Measurements from ENCODE around the gene TSPAN15.

GRCh38 chr10:69406816-69407580 is 44.3 kb upstream of the TSPAN15 start:
- TF ChIP-seq, protein P1, sequence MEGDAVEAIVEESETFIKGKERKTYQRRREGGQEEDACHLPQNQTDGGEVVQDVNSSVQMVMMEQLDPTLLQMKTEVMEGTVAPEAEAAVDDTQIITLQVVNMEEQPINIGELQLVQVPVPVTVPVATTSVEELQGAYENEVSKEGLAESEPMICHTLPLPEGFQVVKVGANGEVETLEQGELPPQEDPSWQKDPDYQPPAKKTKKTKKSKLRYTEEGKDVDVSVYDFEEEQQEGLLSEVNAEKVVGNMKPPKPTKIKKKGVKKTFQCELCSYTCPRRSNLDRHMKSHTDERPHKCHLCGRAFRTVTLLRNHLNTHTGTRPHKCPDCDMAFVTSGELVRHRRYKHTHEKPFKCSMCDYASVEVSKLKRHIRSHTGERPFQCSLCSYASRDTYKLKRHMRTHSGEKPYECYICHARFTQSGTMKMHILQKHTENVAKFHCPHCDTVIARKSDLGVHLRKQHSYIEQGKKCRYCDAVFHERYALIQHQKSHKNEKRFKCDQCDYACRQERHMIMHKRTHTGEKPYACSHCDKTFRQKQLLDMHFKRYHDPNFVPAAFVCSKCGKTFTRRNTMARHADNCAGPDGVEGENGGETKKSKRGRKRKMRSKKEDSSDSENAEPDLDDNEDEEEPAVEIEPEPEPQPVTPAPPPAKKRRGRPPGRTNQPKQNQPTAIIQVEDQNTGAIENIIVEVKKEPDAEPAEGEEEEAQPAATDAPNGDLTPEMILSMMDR (conservative IDR thresholded peaks at IDR 0.05): no peak
- TF ChIP-seq EZH2 (IDR thresholded peaks at IDR 0.05; ENCODE audit: low read depth): no peak
